HAP-1 (cell line): ENCODE measurements around the gene GRM7.

Source experiments
- DNase-seq, 2 experiments: peaks; one replicate each; pipeline ENCODE4 v3.0.0-alpha.2; 2016 to 2020; ENCODE audit warnings: low spot score in 2 of 2
- H3K27me3 ChIP-seq: fragments of 250-450 bp; sonication (Bioruptor Pico); 2 replicates; pipeline ENCODE4 v1.5.1; 2020; ENCODE audit warnings: low read depth, mild to moderate bottlenecking, moderate library complexity
- H3K36me3 ChIP-seq: fragments of 250-450 bp; sonication (Bioruptor Pico); replicated peaks from 2 replicates; pipeline ENCODE4 v1.5.1; 2020; ENCODE audit warnings: mild to moderate bottlenecking
- H3K4me1 ChIP-seq: fragments of 250-450 bp; sonication (Bioruptor Pico); 2 replicates; pipeline ENCODE4 v1.5.1; 2020; ENCODE audit warnings: mild to moderate bottlenecking
- H3K4me3 ChIP-seq: fragments of 250-450 bp; sonication (Bioruptor Pico); 2 replicates; pipeline ENCODE4 v1.5.1; 2020; ENCODE audit warnings: mild to moderate bottlenecking, moderate library complexity
- H3K9me3 ChIP-seq: fragments of 250-450 bp; sonication (Bioruptor Pico); 2 replicates; pipeline ENCODE4 v1.5.1; 2020; ENCODE audit warnings: mild to moderate bottlenecking, moderate library complexity
- in situ Hi-C: fragments of 300-500 bp; cut with MboI; formaldehyde crosslinking; loops from 3 replicates; pipeline ENCODE4 v1.14.3; 2020; ENCODE audit warnings: low sequenced_read_pairs, inconsistent platforms, mixed read lengths

The GRM7 gene

DNA sequence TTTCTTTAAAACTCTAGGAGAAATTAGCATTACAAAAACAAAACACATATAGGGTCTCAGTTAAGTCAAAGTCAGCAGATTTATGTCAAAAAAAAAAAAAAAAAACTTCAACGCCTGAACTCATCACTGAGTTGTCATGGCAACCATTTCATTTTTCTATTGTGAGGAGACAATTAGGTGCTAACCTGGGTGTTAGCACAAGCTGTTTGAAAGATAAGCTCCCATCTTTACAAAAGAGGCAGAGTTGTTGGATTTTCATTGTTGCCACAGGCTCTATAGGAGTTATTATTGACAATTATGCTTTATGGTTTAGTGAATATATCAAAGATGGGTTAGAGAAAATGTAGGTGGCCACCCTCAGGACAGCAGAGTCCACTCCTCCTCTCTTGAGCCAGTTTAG lies 806.9 kb downstream of the GRM7 start:
- in situ Hi-C loops, result no loop called here
- Histone ChIP-seq H3K27me3 (no peaks in the 10 kb centered on the region), H3K4me3 (no peak overlapping the region)

DNA sequence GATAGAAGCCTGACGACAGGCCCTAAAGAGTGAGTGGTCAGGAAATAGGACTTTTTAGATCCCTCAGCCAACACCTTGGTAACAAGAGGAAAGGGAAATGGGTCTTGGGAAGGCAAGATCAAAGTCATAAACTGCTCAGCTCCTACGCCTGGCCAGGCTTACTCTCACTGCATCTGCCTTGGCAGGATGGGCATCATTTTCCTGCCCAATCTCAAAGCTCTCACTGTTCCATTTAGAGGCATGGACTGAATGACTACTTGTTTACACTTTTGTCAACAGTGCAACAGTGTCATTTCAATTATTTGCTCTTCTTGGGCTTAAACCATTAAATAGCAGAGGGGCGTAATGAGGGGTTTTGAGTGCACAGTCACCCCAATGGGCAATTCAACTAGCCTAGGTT lies 808.7 kb downstream of the GRM7 start:
- in situ Hi-C loops, result no loop called here
- no peaks in the 10 kb centered on the region for H3K36me3 ChIP-seq
- DNase-seq, result no peak
- no peak overlapping the region for H3K4me3 ChIP-seq
- no peaks in the 10 kb centered on the region for H3K27me3 ChIP-seq
- no peaks in the 10 kb centered on the region for H3K9me3 ChIP-seq
- no peaks in the 10 kb centered on the region for H3K4me1 ChIP-seq

More for the DNA sequence above, 806.9 kb downstream of the GRM7 start:
- Histone ChIP-seq H3K9me3 (no peaks in the 10 kb centered on the region), H3K36me3 (no peaks in the 10 kb centered on the region), H3K4me1 (no peaks in the 10 kb centered on the region)
- DNase-seq, result no peak

DNA sequence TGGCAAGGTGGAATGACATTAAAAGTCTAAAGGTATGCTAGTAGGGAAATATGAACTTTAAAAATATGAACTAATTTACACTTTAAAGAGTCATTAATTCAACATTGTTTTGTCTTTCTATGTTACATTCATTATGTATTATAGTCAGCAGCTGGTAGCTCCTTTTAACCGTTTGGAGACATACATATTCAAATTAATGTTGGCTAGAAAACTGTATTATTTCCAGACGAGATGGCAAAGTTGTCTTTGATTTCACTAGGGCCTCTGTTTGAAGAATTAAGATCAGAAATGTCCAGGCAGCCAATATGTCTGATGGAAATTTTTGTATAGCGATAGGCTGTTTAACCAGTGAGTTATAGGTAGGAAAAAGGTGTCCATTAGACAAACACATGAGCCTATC lies 817.6 kb downstream of the GRM7 start:
- DNase-seq, result no peak
- Histone ChIP-seq H3K4me1 (no peaks in the 10 kb centered on the region), H3K27me3 (no peaks in the 10 kb centered on the region), H3K36me3 (no peaks in the 10 kb centered on the region), H3K9me3 (no peaks in the 10 kb centered on the region; the same call in 1 of the 2 replicates), H3K4me3 (no peak overlapping the region)
- in situ Hi-C loops, result no loop called here

DNA sequence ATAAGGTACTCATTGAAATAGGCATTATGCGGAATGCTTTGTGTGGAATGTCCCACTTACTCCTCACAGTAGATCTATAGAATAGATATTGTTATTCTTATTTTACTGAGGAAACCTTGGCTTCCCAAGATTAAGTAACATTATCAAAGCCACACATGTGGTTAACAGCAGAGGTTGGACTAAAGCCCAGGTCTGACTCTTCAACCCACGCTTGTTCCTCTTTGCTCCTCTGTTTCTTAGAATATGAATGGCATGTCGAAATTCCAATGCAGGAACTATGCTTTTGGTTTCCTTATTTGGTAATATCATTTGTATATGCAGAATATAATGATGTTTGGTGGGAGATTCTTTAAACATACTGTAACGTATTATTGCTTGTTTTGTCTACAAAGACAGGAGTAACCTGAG lies 821.9 kb downstream of the GRM7 start:
- no peak for DNase-seq
- Histone ChIP-seq H3K4me3 (no peak overlapping the region), H3K36me3 (no peaks in the 10 kb centered on the region), H3K4me1 (no peaks in the 10 kb centered on the region), H3K27me3 (no peaks in the 10 kb centered on the region), H3K9me3 (no peaks in the 10 kb centered on the region; the same call in 1 of the 2 replicates)
- in situ Hi-C loops, result no loop called here

DNA sequence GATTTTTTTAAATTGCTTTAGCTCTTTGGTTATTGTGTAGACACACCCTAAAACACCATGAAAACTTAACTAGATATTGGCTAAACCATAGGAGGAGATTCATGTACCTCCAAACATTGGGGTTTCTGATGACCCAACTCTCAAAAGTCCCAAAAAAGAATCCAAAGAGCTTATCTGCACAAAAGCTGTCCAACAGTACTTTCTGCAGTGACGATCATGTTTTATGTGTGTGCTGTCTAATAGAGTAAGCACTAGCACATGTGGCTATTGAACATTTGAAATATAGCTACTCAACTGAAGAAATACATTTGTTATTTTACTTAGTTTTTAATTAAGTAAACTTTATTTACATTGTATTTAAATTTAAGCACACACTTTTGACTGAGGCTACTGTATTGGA lies 822.5 kb downstream of the GRM7 start:
- Histone ChIP-seq H3K4me3 (no peak overlapping the region), H3K27me3 (no peaks in the 10 kb centered on the region), H3K4me1 (no peaks in the 10 kb centered on the region), H3K9me3 (no peaks in the 10 kb centered on the region; the same call in 1 of the 2 replicates), H3K36me3 (no peaks in the 10 kb centered on the region)
- in situ Hi-C loops, result no loop called here
- no peak for DNase-seq

DNA sequence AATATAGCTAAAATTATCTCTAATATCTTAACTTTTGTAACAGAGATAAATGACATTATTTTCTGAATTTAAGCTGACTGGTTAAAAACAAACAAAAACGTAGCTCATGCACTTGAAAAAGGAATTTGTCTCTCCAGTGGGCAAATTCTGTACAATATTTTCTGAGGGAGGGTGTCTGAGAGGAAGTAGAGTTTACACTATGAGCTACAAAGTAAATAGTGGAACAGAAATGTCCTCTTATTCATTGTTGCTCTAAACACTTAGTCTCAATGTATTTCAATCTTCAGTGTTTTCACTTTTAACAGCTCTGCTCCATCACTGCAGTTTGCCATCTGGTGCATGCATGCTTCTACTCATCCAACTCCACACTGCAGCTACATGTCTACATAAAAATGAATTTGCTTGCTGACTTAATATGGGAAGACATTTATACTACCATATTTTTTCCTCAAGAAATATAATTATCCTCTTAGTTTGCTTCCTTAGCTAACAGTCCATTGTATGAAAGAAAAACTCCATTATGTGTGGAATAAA lies 823.3 kb downstream of the GRM7 start:
- H3K36me3 ChIP-seq, result no peaks in the 10 kb centered on the region
- no peaks in the 10 kb centered on the region for H3K4me1 ChIP-seq
- no peaks in the 10 kb centered on the region; the same call in 1 of the 2 replicates for H3K9me3 ChIP-seq
- H3K4me3 ChIP-seq, result no peak overlapping the region
- in situ Hi-C loops, result no loop called here
- DNase-seq, result no peak
- H3K27me3 ChIP-seq, result no peaks in the 10 kb centered on the region

DNA sequence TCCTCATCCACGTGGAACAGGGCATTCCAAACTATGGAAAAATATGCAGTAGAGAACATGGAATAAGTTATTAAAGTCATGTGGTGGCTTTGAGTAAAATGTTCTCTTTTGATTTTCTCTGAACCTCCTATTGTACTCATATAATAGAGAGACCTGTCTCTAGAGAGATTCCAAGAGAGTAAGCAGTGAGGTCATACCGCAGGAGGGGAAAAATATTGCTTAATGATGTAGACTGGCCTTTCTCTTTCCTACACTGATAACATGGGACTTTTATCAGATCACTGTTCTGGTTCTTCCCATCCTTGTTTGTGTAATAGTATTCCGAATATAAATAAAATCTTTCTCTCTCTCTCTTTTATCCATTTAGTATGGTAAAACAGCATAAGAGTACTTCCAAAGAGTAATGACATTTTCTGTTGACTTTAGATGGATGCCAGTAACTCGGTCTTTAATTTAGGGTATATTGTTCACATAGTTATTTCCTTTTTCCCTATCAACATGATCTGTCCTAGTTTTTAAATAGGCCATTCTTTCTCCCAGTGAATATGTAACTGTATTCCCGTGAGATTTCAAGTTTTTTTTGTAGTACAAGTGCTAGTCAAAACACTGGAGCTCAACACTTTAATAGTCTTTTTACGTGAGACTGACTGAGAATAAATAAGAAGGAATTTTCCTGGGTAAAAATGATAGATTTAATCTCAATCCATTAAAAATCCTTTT lies 826.7 kb downstream of the GRM7 start:
- H3K4me1 ChIP-seq, result no peaks in the 10 kb centered on the region
- H3K36me3 ChIP-seq, result no peaks in the 10 kb centered on the region
- no peaks in the 10 kb centered on the region; the same call in 1 of the 2 replicates for H3K9me3 ChIP-seq
- no peaks in the 10 kb centered on the region for H3K27me3 ChIP-seq
- no peak overlapping the region for H3K4me3 ChIP-seq
- in situ Hi-C loops, result no loop called here
- DNase-seq, result no peak

DNA sequence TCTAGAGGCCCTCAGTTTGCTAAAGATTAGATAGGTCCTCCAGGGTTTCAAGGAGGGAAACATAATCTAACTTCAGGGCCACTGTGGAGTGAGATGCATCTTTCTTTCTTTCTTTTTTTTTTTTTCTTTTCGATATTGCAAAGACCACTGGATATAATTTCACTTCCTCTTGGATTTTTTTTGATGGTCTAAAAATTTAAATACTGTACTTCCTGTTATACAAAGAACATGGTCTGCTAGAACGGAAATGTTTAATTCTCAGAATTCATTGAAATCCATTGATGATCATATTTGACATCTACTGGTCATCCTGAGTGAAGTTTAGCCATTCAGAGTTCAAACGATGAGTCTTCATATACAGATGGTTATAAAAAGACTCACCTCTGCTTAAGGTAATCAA lies 832.0 kb downstream of the GRM7 start:
- H3K36me3 ChIP-seq, result no peaks in the 10 kb centered on the region
- no peaks in the 10 kb centered on the region for H3K4me1 ChIP-seq
- DNase-seq, result no peak
- H3K4me3 ChIP-seq, result no peak overlapping the region
- no peaks in the 10 kb centered on the region for H3K27me3 ChIP-seq
- in situ Hi-C loops, result no loop called here
- no peaks in the 10 kb centered on the region for H3K9me3 ChIP-seq

DNA sequence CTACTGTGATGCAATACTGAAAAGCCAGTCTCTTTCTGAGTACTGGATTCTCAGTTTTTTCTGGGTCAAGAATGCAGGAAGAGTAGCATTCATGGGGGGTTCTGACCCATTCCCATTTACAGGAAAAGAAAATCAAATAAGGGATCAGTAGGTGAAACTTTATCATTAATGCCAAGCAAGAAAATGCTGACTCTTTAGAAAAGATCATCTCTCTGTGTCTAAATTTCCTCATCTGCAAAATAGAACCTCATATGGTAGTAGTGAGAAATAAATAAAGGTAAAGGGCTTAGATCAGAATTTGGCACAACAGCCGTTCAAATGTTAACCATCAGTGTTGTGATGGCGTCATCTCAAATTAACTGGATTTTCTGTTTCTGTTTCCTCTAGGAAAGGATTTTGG lies 833.1 kb downstream of the GRM7 start:
- Histone ChIP-seq H3K27me3 (no peaks in the 10 kb centered on the region), H3K4me1 (no peaks in the 10 kb centered on the region), H3K9me3 (no peaks in the 10 kb centered on the region), H3K4me3 (no peak overlapping the region), H3K36me3 (no peaks in the 10 kb centered on the region)
- no peak for DNase-seq
- in situ Hi-C loops, result no loop called here

DNA sequence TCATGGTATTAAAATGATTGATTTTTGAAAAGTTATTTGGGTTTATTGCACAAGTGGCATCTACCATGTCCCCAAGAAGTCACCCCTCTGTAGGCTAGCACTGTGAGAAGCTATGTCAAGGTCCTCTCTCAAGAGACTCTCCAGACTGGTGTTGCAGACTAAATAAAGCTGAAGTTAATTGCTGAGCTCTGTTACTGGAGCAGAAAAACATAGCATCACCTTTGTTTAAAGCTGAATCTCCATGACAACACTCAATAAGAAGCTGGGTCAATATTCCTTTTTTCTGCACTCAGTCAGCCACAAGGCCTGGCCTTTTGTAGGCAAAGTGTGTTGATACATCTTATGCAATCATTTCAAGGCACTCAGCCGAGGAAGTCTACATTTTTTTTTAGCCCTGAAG lies 834.1 kb downstream of the GRM7 start:
- H3K4me3 ChIP-seq, result no peak overlapping the region
- no peaks in the 10 kb centered on the region for H3K27me3 ChIP-seq
- H3K9me3 ChIP-seq, result no peaks in the 10 kb centered on the region
- no peak for DNase-seq
- H3K36me3 ChIP-seq, result no peaks in the 10 kb centered on the region
- in situ Hi-C loops, result no loop called here
- H3K4me1 ChIP-seq, result no peaks in the 10 kb centered on the region

DNA sequence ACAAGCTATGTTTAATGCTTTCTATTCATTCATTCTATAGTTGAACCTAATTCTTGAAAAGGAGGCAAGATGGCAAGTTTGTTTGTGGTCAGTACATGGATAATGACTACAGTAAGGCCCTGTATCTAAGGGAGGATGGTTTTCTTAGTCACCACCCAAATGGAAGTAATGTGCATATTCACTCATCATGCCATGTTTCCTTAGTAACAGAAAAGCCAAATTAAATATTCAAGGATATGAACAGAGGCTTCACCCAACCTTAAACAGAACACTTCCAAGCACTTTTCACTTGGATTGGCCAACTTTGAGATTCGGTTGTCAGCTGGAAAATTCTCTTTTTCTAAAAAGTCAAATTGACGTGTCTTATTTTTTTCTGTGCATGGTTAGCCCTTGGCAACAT lies 835.4 kb downstream of the GRM7 start:
- no peaks in the 10 kb centered on the region for H3K27me3 ChIP-seq
- no peaks in the 10 kb centered on the region for H3K36me3 ChIP-seq
- no peaks in the 10 kb centered on the region for H3K9me3 ChIP-seq
- H3K4me1 ChIP-seq, result no peaks in the 10 kb centered on the region
- DNase-seq, result no peak
- in situ Hi-C loops, result no loop called here
- no peak overlapping the region for H3K4me3 ChIP-seq

DNA sequence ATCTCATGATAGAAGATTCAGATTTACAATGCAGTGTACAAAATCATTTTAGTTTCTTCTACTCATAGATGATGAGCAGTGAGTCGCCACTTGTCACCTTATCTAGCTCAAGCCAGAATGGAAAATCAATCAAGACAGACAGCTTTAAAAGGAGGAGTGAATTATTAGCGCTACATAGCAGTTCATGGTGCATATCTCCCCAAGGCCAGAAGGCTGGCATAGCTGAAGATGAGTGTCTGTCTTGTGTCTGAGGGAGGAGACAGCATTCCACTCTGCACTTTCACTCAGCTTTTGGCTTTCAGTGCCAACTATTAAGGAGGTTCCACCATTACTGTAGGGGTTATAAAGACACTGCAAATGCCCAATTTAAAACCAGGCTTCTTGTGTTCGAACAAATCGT lies 836.6 kb downstream of the GRM7 start:
- Histone ChIP-seq H3K4me1 (no peaks in the 10 kb centered on the region), H3K4me3 (no peak overlapping the region), H3K36me3 (no peaks in the 10 kb centered on the region), H3K9me3 (no peaks in the 10 kb centered on the region), H3K27me3 (no peaks in the 10 kb centered on the region)
- DNase-seq, result no peak
- in situ Hi-C loops, result no loop called here

DNA sequence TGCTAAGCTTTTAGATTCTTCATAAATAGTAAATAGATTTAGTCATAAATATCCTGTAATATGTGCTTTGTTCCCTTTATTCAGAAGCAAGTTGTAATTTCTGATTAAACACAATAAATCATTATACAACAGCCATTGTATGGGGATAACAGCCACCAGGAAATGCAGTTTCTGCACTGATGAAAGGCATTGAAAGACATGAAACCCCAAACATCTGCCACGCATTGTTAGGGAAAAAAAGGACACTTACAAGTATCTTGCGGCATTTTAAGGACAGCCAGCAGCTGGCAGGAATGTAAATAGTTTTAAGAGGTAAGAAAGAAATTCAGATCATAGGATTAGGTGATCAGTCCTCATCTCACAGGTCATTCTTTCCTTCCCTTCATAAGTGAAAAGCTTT lies 839.6 kb downstream of the GRM7 start:
- Histone ChIP-seq H3K4me3 (no peak overlapping the region), H3K36me3 (no peaks in the 10 kb centered on the region), H3K27me3 (no peaks in the 10 kb centered on the region), H3K9me3 (no peaks in the 10 kb centered on the region), H3K4me1 (no peaks in the 10 kb centered on the region)
- no peak for DNase-seq
- in situ Hi-C loops, result no loop called here

DNA sequence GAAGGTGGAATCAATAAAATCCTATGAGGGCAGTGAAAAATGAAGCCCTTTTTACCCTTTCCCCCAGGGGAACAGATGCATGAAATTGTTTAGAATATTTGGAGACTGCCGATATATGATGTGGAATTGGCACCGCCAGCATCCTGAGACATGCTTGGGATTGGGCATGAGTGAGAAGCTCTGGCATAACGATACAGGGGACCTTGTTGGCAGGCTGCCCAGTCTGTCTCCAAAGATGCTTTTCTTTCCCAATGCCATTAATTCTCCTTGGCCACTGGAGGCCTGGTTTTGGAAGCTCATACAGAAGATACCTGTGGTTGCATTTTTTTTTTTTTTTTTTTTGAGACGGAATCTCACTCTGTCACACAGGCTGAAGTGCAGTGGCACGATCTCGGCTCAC lies 840.1 kb downstream of the GRM7 start:
- DNase-seq, result no peak
- Histone ChIP-seq H3K36me3 (no peaks in the 10 kb centered on the region), H3K4me3 (no peak overlapping the region), H3K9me3 (no peaks in the 10 kb centered on the region), H3K4me1 (no peaks in the 10 kb centered on the region), H3K27me3 (no peaks in the 10 kb centered on the region)
- in situ Hi-C loops, result no loop called here

DNA sequence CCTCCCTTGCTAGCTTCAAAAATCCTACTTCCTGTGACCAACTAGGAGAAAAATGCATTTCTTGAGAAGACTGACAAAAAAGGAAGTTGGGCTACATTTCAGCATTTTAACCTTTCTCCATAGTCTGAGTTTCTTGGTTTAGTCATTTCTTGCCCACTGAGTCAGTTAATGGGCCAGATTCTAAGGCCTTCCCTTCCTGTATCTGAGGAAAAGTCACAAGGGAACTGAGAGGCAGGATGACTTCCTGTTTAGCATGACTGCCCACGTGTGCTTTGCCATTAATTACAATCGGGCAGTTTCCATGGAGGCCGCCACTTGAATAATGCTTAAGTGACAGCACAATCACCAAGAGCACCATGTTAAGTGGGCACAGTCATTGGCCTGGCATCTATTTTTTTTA lies 846.3 kb downstream of the GRM7 start:
- in situ Hi-C loops, result no loop called here
- H3K9me3 ChIP-seq, result no peaks in the 10 kb centered on the region
- DNase-seq, result no peak
- H3K36me3 ChIP-seq, result no peaks in the 10 kb centered on the region
- H3K27me3 ChIP-seq, result no peaks in the 10 kb centered on the region
- no peaks in the 10 kb centered on the region for H3K4me1 ChIP-seq
- no peak overlapping the region for H3K4me3 ChIP-seq
